SJCRH30 (cell line): ENCODE data around the gene CDT1. TPM values are rescaled to one million over a fixed set of nuclear protein-coding genes. Genes with fewer than 3 reads are reported as not detected.
A peak's percentile ranks its signal among the peaks of the same experiment; 100 is the strongest.

ENCODE experiments used
- DNase-seq, 2 experiments: peaks; one replicate each; pipeline ENCODE4 v3.0.0-alpha.2; 2015 to 2020
- H3K27ac ChIP-seq: fragments of 250-450 bp; sonication (Bioruptor Pico); 2 replicates; pipeline ENCODE4 v1.5.1; 2020; ENCODE audit warnings: mild to moderate bottlenecking, moderate library complexity
- H3K27me3 ChIP-seq: fragments of 250-450 bp; sonication (Bioruptor Pico); 2 replicates; pipeline ENCODE4 v1.5.1; 2020; ENCODE audit warnings: mild to moderate bottlenecking, moderate library complexity
- H3K36me3 ChIP-seq: fragments of 250-450 bp; sonication (Bioruptor Pico); 2 replicates; pipeline ENCODE4 v1.5.1; 2020; ENCODE audit warnings: mild to moderate bottlenecking, moderate library complexity
- H3K4me1 ChIP-seq: fragments of 250-450 bp; sonication (Bioruptor Pico); 2 replicates; pipeline ENCODE4 v1.5.1; 2020; ENCODE audit warnings: mild to moderate bottlenecking, moderate library complexity
- H3K4me3 ChIP-seq: fragments of 250-450 bp; sonication (Bioruptor Pico); 2 replicates; pipeline ENCODE4 v1.5.1; 2020; ENCODE audit warnings: mild to moderate bottlenecking, moderate library complexity
- H3K9me3 ChIP-seq: fragments of 250-450 bp; sonication (Bioruptor Pico); replicated peaks from 2 replicates; pipeline ENCODE4 v1.5.1; 2020; ENCODE audit warnings: mild to moderate bottlenecking, moderate library complexity
- total RNA-seq: library from RNA; depleted of rRNA; stranded (reverse); fragments of >200 nt; shearing (Covaris generic); gene quantifications from 2 replicates; pipeline ENCODE4 v1.2.3, GENCODE V29; 2014

Gene CDT1
- total RNA-seq, 1 experiment from 2014 or later, result 27.2 TPM

GRCh38 chr16:88811769-88812512, 8.4 kb downstream of the CDT1 start, which contains the start of gene APRT:
Gene APRT, minus strand, starts transcription at chr16:88811928. Its CDS starts 29 bp downstream, at chr16:88811899.
- peak; percentile 89 to 90 for DNase-seq
- 0 out of 2 replicates have a peak, but pooled peaks cover 2% of the 10 kb centered on the region for H3K4me1 ChIP-seq
- H3K27me3 ChIP-seq, result no peaks in the 10 kb centered on the region
- peaks cover 19% of the 10 kb centered on the region for H3K36me3 ChIP-seq
- no peaks in the 10 kb centered on the region for H3K9me3 ChIP-seq
- H3K4me3 ChIP-seq, result peak within 1 kb of the TSS; percentile 70
- peak within 1 kb of the TSS; percentile 81 for H3K27ac ChIP-seq

DNA sequence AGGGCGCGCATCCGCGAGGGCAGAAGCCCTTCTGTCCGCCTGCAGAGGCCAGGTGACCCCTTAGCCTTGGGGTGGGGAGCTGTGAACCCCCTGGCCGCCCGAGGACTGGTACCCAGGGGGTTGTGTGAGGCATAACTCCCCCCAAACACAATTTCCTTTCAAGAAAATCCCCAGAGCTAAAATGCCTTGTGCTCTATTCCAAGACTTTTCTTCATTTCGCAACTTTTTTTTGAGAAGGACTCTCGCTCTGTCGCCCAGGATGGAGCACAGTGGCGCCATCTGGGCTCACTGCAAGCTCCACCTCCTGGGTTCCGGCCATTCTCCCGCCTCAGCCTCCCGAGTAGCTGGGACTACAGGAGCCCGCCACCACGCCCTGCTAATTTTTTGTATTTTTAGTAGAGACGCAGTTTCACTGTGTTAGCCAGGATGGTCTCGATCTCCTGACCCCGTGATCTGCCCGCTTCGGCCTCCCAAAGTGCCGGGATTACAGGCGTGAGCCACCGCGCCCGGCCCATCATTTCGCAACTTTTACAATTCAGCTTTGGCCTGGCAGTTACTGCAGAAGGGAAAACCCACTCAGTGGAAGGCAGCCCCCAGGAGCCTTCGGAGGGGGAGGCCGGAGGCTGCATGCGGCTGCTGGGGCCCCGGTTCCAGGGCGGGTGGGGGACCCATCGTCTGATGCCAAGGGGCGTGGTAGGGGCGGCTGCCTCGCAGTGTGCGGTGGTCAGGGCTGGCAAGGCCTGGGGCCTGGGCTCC, 9.1 kb downstream of the CDT1 start:
- 0 out of 2 replicates have a peak, but pooled peaks cover 2% of the 10 kb centered on the region for H3K4me1 ChIP-seq
- peaks cover 12% of the 10 kb centered on the region for H3K36me3 ChIP-seq
- H3K27me3 ChIP-seq, result no peaks in the 10 kb centered on the region
- no peaks in the 10 kb centered on the region for H3K9me3 ChIP-seq
- H3K27ac ChIP-seq, result peak overlapping the region; percentile 81
- peak; percentile 34 to 44 for DNase-seq
- H3K4me3 ChIP-seq, result peak overlapping the region; percentile 70

DNA sequence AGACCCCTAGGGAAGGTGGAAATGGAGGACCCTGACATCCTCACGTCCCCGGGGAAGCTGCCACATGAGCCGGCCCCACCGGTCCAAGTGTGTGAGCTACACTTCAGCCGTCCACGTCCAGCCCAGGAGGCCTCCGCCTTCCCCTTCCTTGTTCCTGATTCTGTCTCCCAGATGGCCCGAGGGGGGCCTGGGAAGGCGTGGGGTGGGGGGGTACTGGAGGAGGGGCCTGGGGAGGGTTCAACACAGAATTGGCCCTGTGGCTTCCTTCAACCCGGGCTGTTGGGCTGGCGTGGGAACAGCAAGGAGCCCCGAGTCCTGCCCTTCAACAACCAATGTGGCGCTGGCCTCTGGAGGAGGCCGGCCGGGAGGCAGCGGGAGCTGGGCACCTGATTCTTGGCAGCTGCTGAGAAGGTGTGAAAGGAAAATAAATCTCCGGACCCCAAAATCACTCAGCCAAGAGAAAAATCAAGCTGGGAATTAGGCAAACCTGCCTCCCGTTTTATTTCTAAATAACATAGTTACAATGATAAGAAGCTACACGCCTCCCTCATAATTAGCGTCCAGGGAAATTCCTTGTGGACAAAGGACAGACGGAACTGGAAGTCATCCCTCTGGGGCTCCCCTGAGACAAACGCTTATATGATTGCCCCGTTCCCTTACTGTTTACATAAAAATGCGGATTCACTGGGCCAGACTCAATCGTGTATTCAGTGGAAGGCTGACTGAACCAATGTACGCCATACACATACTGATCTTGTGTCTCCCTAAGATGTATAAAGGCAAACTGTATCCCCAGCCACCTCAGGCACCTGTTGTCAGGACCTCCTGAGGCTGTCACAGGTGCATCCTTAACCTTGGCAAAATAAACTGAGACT, 9.9 kb downstream of the CDT1 start:
- no peaks in the 10 kb centered on the region for H3K9me3 ChIP-seq
- no peak overlapping the region for H3K27ac ChIP-seq
- no peak overlapping the region for H3K4me3 ChIP-seq
- H3K36me3 ChIP-seq, result peaks cover 4% of the 10 kb centered on the region; the same call in 1 of the 2 replicates
- no peak for DNase-seq
- H3K27me3 ChIP-seq, result no peaks in the 10 kb centered on the region
- 0 out of 2 replicates have a peak, but pooled peaks cover 2% of the 10 kb centered on the region for H3K4me1 ChIP-seq

GRCh38 chr16:88814144-88814502, 10.5 kb downstream of the CDT1 start:
- no peak overlapping the region for H3K4me3 ChIP-seq
- H3K27ac ChIP-seq, result no peak overlapping the region
- no peak for DNase-seq

DNA sequence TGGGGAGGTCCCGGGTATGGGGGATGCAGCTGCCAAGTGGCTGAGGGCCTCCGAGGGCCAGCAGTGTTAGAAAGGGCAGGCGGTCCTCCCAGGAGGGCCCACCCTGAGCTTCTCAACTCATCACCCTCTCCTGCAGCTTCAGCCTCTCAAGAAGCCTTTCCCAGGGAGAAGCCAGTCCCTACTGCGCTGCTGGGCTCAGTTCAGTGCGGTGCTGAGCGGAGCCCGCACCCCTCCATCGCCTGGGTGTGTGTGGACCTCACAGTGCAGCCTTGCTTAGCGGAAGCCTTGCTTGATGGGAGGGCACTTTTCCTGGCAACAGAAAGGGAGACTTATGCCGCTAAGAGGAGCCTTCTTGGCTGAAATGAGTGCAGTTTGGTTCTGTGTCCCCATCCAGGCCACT, 11.6 kb downstream of the CDT1 start:
- no peaks in the 10 kb centered on the region for H3K27me3 ChIP-seq
- DNase-seq, result no peak
- no peak overlapping the region for H3K27ac ChIP-seq
- H3K4me3 ChIP-seq, result no peak overlapping the region
- H3K4me1 ChIP-seq, result no peaks in the 10 kb centered on the region
- H3K9me3 ChIP-seq, result no peaks in the 10 kb centered on the region
- H3K36me3 ChIP-seq, result no peaks in the 10 kb centered on the region

More at GRCh38 chr16:88814144-88814502, 10.5 kb downstream of the CDT1 start:
- Histone ChIP-seq H3K4me1 (0 out of 2 replicates have a peak, but pooled peaks cover 2% of the 10 kb centered on the region), H3K9me3 (no peaks in the 10 kb centered on the region), H3K27me3 (no peaks in the 10 kb centered on the region), H3K36me3 (0 out of 2 replicates have a peak, but pooled peaks cover 3% of the 10 kb centered on the region)

DNA sequence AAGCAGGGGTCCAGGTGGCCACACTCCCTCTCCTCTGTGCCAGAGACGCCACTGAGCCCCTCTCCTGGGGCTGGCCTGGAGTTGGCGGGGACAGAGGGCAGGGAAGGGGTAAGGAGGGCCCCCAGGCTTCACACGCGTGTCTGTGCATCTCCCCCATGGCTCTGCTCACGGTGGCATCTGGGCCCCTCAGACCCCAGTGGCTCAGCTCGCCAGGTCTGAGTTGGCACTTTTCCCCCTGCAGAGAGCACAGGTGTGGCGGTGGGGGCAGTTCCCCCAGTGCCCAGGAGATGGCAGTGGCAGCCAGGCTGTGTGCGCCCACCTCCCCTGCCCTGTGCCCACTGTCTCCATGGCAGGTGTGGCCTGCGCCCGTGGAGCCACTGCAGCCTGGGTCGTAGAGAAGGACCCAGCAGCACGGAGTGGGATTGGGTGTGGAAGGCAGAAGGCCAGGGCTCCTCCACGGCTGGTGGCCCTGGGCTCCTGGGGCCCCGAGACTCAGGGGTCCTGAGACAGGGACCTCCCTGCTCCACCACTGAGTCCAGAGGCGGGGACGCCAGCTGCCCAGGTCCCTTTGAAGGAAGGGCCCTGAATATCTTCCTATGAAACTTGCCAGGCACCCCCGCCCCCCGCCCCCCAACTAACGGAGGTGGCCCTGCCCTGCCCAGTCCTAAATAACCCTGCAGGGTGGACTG, 12.5 kb downstream of the CDT1 start:
- Histone ChIP-seq H3K27ac (no peak overlapping the region), H3K4me3 (no peak overlapping the region), H3K27me3 (no peaks in the 10 kb centered on the region), H3K36me3 (no peaks in the 10 kb centered on the region), H3K4me1 (no peaks in the 10 kb centered on the region), H3K9me3 (no peaks in the 10 kb centered on the region)
- peak; percentile 47 to 67 for DNase-seq

- no peak overlapping the region for H3K4me3 ChIP-seq
- no peaks in the 10 kb centered on the region for H3K36me3 ChIP-seq
- H3K9me3 ChIP-seq, result no peaks in the 10 kb centered on the region
- no peak overlapping the region for H3K27ac ChIP-seq
- no peaks in the 10 kb centered on the region for H3K4me1 ChIP-seq
- DNase-seq, result no peak
- H3K27me3 ChIP-seq, result no peaks in the 10 kb centered on the region
Observed at GRCh38 chr16:88816736-88817535, 13.3 kb downstream of the CDT1 start.

- Histone ChIP-seq H3K4me1 (no peaks in the 10 kb centered on the region), H3K4me3 (no peak overlapping the region), H3K27me3 (no peaks in the 10 kb centered on the region), H3K36me3 (no peaks in the 10 kb centered on the region), H3K9me3 (no peaks in the 10 kb centered on the region), H3K27ac (no peak overlapping the region)
- peak in 1 of 2 experiments; percentile 29 for DNase-seq
Observed at GRCh38 chr16:88817785-88818574, 14.4 kb downstream of the CDT1 start.

- Histone ChIP-seq H3K27ac (no peak overlapping the region), H3K4me3 (no peak overlapping the region), H3K36me3 (no peaks in the 10 kb centered on the region), H3K4me1 (no peaks in the 10 kb centered on the region), H3K9me3 (no peaks in the 10 kb centered on the region), H3K27me3 (no peaks in the 10 kb centered on the region)
- no peak for DNase-seq
Observed at GRCh38 chr16:88818575-88818874, 14.9 kb downstream of the CDT1 start.

GRCh38 chr16:88819126-88819525, 15.5 kb downstream of the CDT1 start:
- Histone ChIP-seq H3K27me3 (no peaks in the 10 kb centered on the region), H3K4me1 (no peaks in the 10 kb centered on the region), H3K36me3 (no peaks in the 10 kb centered on the region), H3K9me3 (no peaks in the 10 kb centered on the region), H3K27ac (no peak overlapping the region), H3K4me3 (no peak overlapping the region)
- no peak for DNase-seq

GRCh38 chr16:88820385-88821025, 16.9 kb downstream of the CDT1 start:
- Histone ChIP-seq H3K27ac (no peak overlapping the region), H3K36me3 (no peaks in the 10 kb centered on the region), H3K9me3 (no peaks in the 10 kb centered on the region)

DNA sequence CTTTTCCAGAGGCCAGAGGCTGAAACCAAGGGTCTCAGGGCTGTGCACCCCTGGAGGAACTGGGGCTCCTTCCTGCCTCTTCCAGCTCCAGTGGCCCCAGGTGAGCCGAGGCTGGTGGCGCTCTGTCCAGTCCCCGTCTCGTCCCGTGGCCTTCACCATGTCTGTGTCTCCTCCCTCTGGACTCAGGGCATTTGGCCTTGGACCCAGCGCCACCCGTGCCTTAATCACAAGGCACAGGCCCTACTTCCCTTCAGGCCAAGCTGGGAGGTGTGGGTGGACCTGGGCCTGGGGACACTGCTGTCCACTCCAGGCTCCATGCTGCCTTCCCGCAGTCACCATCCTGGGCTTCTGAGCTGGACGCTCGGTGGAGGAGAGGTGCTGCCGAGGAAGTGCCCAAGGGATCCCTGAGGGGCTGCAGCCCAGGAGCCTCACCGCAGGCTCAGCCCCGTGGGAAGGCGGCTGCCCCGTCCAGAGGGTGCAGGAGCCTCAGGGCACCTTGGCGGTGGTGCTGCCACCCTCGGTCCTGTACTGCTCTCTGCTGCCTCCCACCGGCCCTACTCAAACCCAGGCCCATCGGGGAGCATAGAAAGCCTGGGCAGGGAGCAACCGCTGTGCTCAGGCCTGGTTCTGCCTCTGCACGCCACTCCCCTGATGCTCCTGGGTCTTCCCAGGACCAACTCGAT, 17.7 kb downstream of the CDT1 start:
- no peak overlapping the region for H3K27ac ChIP-seq
- no peaks in the 10 kb centered on the region for H3K9me3 ChIP-seq
- no peak overlapping the region for H3K4me3 ChIP-seq
- no peaks in the 10 kb centered on the region for H3K36me3 ChIP-seq
- H3K4me1 ChIP-seq, result no peaks in the 10 kb centered on the region
- no peak for DNase-seq
- H3K27me3 ChIP-seq, result no peaks in the 10 kb centered on the region

More at GRCh38 chr16:88820385-88821025, 16.9 kb downstream of the CDT1 start:
- Histone ChIP-seq H3K4me3 (no peak overlapping the region), H3K27me3 (no peaks in the 10 kb centered on the region), H3K4me1 (no peaks in the 10 kb centered on the region)
- DNase-seq, result no peak
